ENCODE measurements around the gene LYAR. TPM values are rescaled to one million over a fixed set of nuclear protein-coding genes. Genes with fewer than 3 reads are reported as not detected.

The LYAR gene
- total RNA-seq, 1 donor from 2014 or later, result 8.6 TPM

DNA sequence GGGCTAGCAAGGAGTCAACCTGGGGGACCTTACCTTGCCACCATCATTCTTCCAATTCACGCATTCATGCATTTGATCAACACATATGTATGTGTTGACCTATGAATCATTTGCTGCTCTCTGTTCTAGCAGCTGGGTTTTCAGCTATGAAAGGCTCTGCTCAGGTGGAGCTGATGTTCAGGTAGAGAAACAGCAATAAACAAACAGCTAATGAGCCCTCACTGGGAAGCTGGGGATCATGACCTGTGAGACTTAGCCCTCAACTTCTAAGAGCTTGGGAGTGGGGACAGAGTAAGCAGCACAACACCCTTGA, 61.6 kb downstream of the LYAR start:
- intact Hi-C loops (cut with DNase I), result no loop called here
- no peak for DNase-seq
- ATAC-seq (ENCODE audit: poor library complexity), result no peak

DNA sequence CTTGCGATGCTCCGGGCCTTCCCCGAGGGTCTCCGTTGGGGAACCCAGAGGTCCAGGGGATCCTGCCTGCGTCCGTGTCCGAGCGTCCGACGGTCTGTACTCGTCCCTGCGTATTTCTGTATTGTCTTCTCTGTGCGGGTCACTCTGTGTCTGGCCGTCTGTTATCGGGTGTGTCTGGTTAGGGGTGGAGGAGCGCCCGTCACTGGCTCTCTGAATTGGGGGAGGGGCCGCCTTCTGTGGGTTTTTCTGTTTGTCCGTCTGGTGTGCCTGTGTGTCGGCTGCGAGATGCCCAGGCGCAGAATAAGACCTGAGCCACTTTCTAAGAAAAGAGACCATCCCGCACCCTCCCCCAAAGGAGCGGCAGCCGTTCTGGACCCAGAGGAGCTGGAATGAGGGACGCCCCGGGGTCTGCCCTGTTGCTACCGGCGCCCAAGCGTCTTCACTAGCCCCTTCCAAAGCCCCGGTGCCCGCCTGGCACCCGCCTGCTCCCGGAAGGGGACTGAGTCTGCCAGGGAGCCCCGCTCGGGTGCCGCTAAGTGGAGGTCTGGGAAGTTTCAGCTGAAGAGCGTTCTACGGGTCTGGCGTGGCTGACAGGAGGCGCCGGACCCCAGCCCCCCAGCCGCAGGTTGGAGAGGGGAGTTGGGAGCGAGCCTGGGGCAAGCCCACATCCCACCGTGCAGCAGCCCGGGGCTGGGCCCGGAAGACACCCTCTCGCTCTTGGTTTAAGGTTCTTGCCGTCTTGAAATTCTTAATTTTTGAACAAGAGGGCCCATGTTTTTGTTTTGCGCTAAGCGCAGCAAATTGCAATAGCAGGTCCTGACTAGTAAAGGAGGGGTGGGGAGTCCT, 62.2 kb downstream of the LYAR start:
- no peak for ATAC-seq (ENCODE audit: poor library complexity)
- intact Hi-C loops (cut with DNase I), result no loop called here
- no peak for DNase-seq

DNA sequence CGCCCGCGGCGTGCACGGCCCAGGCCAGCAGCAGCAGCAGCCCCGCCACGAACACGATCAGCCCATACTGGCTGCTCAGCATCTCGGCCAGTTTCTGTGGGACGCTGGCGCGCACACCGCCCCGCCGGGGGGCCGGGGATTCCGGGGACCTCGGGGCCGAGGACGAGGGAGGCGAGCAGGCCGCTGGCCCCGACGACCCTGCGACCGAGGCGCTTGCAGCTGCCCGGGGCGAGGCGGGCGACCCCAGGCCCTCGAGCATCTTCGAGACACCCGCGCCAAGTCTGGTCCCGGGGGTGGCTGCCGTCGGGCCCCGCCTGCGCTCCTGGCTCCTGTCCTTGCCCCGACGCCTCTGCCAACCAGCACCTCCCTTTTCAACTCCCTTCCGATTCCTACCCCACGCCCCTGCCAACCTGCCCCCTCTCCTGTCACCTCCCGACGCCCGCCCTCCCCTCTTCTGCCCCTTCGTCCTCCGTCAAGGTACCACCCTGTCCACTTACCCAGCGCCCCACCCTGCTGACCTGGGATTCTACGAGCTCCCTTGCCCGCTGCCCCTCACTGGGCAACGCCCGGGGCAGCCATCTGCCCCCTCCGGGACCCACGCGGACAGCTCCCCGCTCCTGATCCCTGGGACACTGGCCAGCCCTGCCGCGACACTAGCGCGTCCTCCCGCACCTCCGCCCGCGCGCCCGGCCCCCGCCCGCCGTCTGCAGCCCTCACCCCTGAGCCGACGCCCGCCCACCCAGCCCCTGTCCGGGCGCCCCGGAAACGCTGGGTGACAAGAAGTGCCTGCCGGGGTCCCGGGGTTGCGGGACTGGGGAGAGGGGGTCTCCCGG, 63.1 kb downstream of the LYAR start, which contains the start of gene OTOP1:
TSS of gene OTOP1 (minus strand) at position 324 of the 833 bp plus-strand sequence. CDS start at position 259, 65 bp downstream.
- intact Hi-C loops (cut with DNase I), result no loop called here
- ATAC-seq (ENCODE audit: poor library complexity) (no peak), DNase-seq (no peak)

DNA sequence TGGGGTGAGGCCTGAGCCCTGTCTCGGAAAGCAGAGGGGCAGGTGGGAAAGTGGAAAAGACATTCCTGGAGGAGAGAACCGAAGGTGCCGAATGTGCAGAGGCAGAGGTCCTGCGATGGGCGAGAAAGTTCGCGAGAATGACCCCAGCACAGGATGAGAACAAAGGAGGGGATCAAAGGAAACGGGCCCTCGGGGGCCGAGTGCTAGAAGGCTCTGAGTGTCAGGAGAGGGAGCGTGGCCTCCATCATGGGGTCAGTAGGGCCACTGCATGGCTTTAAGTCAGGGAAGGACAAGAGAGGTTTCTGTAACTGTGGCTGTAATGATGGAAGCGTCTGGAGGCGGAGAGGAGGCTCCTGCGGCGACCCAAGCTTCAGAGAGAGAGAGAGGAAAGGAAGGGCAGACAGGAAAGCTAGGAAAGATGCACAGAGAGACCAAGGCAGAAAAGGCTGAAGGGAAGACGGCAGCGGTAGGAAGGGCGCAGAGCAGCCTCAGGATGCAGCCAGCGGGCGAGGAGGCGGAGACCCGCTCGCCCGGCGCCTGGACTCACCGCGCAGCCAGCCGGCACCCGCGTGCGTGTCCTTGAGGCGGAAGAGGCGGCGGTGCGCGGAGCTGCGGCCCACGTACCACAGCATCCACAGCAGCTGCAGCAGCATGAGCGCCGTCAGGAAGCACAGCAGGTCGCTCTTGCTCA, 63.9 kb downstream of the LYAR start:
- intact Hi-C loops (cut with DNase I), result no loop called here
- ATAC-seq (ENCODE audit: poor library complexity) (no peak), DNase-seq (no peak)

Other genes with a start within 250 kb of the LYAR start
- gene OTOP1, start 63.2 kb downstream of the LYAR start, total RNA-seq, result not detected
- 7.7 TPM for gene TMEM128, start 41.9 kb downstream of the LYAR start, total RNA-seq
- 4.1 TPM for gene ZBTB49, start 97 bp upstream of the LYAR start, total RNA-seq
- 6.8 TPM for gene NSG1, start 96.9 kb upstream of the LYAR start, total RNA-seq